GM18867 (cell line): ENCODE results near the gene REXO2.

Experiments
- ATAC-seq: cut with Tn5 transposase; IDR thresholded peaks from one replicate; pipeline ENCODE4 v1.9.1; 2021; ENCODE audit warnings: mild to moderate bottlenecking, moderate library complexity; ENCODE audit not compliant: unreplicated experiment

REXO2 gene

GRCh38 chr11:114439229-114440120 lies at the start of gene REXO2:
Gene REXO2, plus strand, starts transcription at chr11:114439467. Its CDS starts 62 bp downstream, at chr11:114439529.
- ATAC-seq: peak; percentile 99

GRCh38 chr11:114392735-114393667 lies 46.3 kb upstream of the REXO2 start:
- ATAC-seq: no peak

- no peak for ATAC-seq
Observed at GRCh38 chr11:114395736-114396135, 43.5 kb upstream of the REXO2 start.

GRCh38 chr11:114396916-114397315 lies 42.4 kb upstream of the REXO2 start:
- no peak for ATAC-seq

GRCh38 chr11:114397349-114397982 lies 41.8 kb upstream of the REXO2 start:
- no peak for ATAC-seq

- no peak for ATAC-seq
Observed at GRCh38 chr11:114398303-114398920, 40.9 kb upstream of the REXO2 start.

- peak; percentile 32 for ATAC-seq
Observed at GRCh38 chr11:114399490-114400215, 39.6 kb upstream of the REXO2 start.

- peak; percentile 90 for ATAC-seq
Observed at GRCh38 chr11:114400216-114400914, 38.9 kb upstream of the REXO2 start, which contains the start of the genes C11orf71 and RBM7. Gene C11orf71, minus strand, starts transcription at chr11:114400511. Its CDS starts 180 bp downstream, at chr11:114400331. Gene RBM7, plus strand, starts transcription at chr11:114400666. Its CDS starts 6 bp downstream, at chr11:114400672.

- ATAC-seq: no peak
Observed at GRCh38 chr11:114400915-114401223, 38.4 kb upstream of the REXO2 start.

GRCh38 chr11:114401311-114401710 lies 38.0 kb upstream of the REXO2 start:
- no peak for ATAC-seq

GRCh38 chr11:114412946-114413345 lies 26.3 kb upstream of the REXO2 start:
- ATAC-seq: no peak

- ATAC-seq: no peak
Observed at GRCh38 chr11:114413958-114414357, 25.3 kb upstream of the REXO2 start.

- ATAC-seq: no peak
Observed at GRCh38 chr11:114416441-114416961, 22.8 kb upstream of the REXO2 start.

GRCh38 chr11:114426280-114426679 lies 13.0 kb upstream of the REXO2 start:
- ATAC-seq: no peak

- ATAC-seq: no peak
Observed at GRCh38 chr11:114430290-114430689, 9.0 kb upstream of the REXO2 start.

- no peak for ATAC-seq
Observed at GRCh38 chr11:114432893-114433292, 6.4 kb upstream of the REXO2 start.

- ATAC-seq: no peak
Observed at GRCh38 chr11:114433376-114433775, 5.9 kb upstream of the REXO2 start.

GRCh38 chr11:114438303-114438702 lies 964 bp upstream of the REXO2 start:
- ATAC-seq: no peak
